Stimulated activated CD8-positive, alpha-beta memory T cell treated with anti-CD3 and anti-CD28 coated beads, Interleukin-7, amount 100 ng/mL, for 4 hours (primary cell): ENCODE results near the gene SYT1.
"Not testable (repeated sequence)": the region's sequence is repeated elsewhere in the genome, so short reads cannot be mapped to it uniquely, and the experiment has no call there.

Source experiments
- DNase-seq, 2 donors: peaks; one replicate each; pipeline ENCODE4 v3.0.0-alpha.2; 2020; ENCODE audit warnings: low read depth in 2 of 2

The SYT1 gene

GRCh38 chr12:79402606-79403005, 538.0 kb downstream of the SYT1 start:
- no peak for DNase-seq

DNA sequence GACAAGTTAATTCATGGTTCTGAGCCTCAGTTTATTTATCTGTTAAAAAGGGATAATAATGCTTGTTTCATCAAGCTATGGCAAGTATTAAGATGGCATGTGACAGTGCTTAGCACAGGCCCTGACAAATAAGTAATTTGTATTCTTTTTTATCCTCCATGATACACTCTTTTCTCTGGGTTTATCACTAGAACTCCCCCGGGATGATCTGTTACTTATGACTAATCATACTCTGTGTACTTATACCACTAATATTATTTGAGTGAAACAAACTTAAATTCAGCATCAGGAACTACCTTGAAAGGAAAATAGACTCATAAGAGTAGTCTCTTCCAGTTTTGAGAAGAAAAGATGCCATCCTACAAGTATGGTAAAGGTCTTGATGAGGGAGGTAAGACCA, 542.4 kb downstream of the SYT1 start:
- no peak for DNase-seq

- DNase-seq, result no peak
Measured at GRCh38 chr12:79407671-79408622, 543.4 kb downstream of the SYT1 start.

- DNase-seq, result no peak
Measured at GRCh38 chr12:79408689-79409088, 544.1 kb downstream of the SYT1 start.

DNA sequence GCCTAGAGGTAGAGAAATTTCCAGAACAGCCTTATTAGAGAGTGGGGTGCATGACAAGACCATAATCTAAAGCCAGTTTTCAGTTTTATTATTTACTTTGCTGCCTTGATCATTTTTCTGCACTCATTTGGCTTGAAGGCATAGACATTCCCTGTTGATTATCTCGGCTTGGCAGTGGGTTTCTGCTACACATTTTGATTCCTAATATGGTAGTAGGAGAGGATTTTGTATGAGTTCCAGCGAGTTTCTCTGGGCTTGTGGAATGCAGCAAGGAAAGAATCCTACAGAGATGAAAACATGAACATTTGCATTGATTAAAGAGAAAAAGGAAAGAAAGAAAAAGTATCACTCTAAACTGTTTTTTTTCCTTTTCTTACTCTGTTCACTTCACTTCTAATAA, 545.0 kb downstream of the SYT1 start:
- DNase-seq, result no peak

DNA sequence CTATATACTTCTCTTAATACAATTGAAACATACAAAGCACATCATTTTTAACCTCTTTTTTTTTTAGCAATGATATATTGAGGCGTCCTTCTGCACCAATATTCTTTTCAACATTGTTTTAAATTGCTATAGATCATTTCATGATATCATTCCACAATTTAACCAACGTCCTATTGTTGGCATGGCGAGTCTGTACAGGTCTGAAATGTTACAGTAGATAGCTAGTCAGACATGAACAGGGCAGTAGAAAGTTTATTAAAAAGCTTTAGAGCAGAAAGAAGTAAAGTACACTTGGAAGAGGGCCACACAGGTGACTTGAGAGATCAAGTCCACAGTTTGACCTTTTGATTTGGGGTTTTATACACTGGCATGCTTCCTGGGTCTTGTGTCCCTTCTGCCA, 547.2 kb downstream of the SYT1 start:
- DNase-seq, result no peak

- DNase-seq, result no peak
Measured at GRCh38 chr12:79413796-79414195, 549.2 kb downstream of the SYT1 start.

DNA sequence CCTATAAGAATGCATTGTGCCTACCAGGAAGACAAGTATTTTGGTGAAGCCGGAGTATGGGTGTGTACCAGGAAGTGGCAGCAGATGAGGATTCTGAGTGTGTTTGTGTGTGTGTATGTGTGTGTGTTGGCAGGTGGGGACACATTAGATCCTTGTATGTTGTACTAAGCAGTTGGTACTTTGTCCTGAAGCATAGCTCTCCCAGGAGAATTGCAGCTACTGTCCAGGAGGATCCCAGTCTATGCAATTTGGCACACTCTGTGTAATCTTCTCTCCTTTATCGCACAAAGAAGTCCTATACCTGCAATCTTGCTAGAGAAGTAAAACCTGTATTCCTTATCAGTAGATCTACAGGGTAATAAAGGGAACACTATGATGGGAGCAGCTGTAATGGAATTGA, 549.7 kb downstream of the SYT1 start:
- no peak for DNase-seq

- DNase-seq, result no peak
Measured at GRCh38 chr12:79415321-79415720, 550.7 kb downstream of the SYT1 start.

GRCh38 chr12:79415746-79416435, 551.3 kb downstream of the SYT1 start:
- no peak for DNase-seq

GRCh38 chr12:79420146-79420618, 555.6 kb downstream of the SYT1 start:
- no peak for DNase-seq

GRCh38 chr12:79421236-79421740, 556.7 kb downstream of the SYT1 start:
- no peak for DNase-seq

DNA sequence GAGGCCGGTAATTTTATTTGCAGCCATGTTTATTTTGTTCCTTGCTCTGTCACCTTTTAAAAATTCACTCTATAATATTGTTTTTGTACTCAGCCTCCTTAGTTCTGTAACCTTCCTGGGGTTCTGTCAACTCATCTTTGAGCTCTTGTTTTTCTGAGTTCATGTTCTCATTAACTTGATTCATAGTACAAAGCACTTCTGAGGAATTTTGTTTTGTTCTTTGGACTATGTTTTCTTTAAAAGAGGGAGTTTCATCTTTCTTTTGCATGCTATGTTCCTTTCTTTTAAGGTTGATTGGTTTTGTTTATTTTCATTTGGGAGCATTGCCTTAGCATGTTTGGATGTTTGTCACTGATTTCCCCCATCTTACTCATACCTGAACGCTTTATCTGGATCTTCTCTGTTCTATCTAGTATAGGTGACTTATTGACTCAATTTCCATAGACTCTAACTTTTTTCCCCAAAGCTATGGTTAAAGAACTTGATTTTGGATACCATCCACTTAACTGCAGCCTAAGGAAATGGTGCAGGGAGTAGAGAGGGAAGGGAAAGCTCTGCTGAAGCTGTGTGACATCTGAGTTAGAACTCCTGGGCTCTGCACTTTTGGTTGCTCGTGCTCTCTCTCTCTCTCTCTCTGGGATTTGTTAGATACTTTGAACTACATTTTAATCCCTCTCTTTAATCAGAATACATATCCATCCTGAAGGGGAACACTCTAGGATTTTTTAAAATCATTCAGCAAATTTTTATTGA, 557.7 kb downstream of the SYT1 start:
- DNase-seq, result no peak

DNA sequence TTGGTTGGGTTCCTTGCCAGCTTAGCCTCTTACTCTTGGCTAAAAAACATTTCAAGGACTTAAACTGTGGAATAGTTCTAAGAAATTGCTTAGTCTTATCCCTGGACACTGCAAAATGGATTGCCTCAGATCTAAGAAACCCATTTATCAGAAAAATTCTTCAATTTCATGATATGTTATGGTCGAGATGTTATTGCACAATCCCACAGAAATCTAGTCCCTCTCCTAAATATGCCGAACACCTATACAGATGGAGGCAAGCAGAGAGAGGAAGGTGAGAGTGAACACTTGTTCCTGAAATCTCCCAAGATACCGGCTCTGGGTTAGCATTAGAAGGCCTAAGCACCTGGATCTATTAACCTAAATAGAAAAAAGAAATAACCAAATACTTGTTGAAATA, 559.0 kb downstream of the SYT1 start:
- no peak for DNase-seq

- no peak for DNase-seq
Measured at GRCh38 chr12:79424109-79424721, 559.6 kb downstream of the SYT1 start.

DNA sequence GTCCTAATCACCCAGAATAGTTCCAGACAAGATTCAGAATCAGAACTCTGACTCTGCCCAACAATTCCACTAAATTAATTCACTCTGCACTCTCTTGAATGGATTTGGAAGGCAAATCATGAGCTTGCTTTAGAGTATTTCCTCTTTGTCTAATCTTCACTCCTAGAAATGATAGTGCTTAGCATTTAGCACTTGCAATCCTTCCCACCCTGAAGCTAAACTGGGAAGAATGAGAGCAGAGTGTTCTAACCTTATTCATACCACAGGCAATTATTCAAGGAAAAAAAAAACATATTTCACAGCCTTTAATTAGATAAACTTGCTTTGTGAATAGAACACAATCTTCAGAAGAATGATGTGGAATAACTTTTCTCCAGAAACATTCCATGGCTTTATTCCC, 561.5 kb downstream of the SYT1 start:
- no peak for DNase-seq

DNA sequence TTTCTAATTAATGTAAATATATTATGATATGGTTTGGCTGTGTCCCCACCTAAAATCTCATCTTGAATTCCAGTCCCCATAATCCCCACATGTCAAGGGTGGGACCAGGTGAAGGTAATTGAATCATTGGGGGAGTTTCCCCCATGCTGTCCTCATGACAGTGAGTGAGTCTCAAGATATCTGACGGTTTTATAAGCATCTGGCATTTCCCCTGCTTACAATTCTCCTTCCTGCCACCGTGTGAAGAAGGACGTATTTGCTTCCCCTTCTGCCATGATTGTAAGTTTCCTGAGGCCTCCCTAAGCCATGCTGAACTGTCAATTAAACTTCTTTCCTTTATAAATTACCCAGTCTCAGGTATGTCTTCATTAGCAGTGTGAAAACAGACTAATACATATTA, 562.2 kb downstream of the SYT1 start:
- DNase-seq, result not testable (repeated sequence)

- DNase-seq, result no peak
Measured at GRCh38 chr12:79433465-79434072, 569.0 kb downstream of the SYT1 start.

- DNase-seq, result no peak
Measured at GRCh38 chr12:79434561-79434960, 570.0 kb downstream of the SYT1 start.

- DNase-seq, result no peak
Measured at GRCh38 chr12:79435742-79436141, 571.2 kb downstream of the SYT1 start.
